Measurements from ENCODE around the gene EML1. TPM values are rescaled to one million over a fixed set of nuclear protein-coding genes. Genes with fewer than 3 reads are reported as not detected.

The EML1 gene
- total RNA-seq, 1 donor from 2014 or later, result 37.6 TPM

DNA sequence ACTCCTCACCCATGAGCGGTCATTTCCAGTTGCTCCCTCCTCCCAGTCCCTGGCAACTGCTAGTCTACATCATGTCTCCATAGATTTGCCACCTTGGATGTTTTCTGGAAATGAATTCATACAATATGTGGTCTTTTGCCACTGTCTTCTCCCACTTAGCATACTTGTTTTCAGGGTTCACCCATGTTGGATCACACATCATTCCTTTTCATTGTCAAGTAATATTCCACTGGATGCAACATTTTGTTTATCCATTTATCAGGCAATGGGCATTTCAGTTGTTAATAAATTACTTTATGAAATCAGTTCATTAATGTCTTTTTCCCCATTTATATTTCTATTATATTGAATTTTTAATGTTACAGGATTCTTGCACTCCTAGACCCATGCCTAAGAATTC lies 64.3 kb downstream of the EML1 start:
- H3K4me3 ChIP-seq (ENCODE audit: low read length in 3 of 3), result no peak overlapping the region
- H3K27ac ChIP-seq (ENCODE audit: low read depth, low read length), result no peak overlapping the region
- H3K9me3 ChIP-seq (ENCODE audit: control insufficient read depth in 3 of 3, low read length in 3 of 3), result no peaks in the 10 kb centered on the region
- no peaks in the 10 kb centered on the region for H3K36me3 ChIP-seq (ENCODE audit: control insufficient read depth in 3 of 3, insufficient read depth in 3 of 3, low read length in 3 of 3)
- H3K9ac ChIP-seq (ENCODE audit: low read depth in 1 of 3, low read length in 3 of 3), result no peak overlapping the region
- peaks cover 9 to 13% (median 12%) of the 10 kb centered on the region in 3 donors for H3K4me1 ChIP-seq (ENCODE audit: control insufficient read depth in 3 of 3, insufficient read depth in 3 of 3, low read length in 3 of 3)
- no peaks in the 10 kb centered on the region for H3K27me3 ChIP-seq (ENCODE audit: control insufficient read depth in 3 of 3, insufficient read depth in 3 of 3, low read length in 3 of 3)

GRCh38 chr14:99860219-99860618 lies 67.0 kb downstream of the EML1 start:
- H3K9me3 ChIP-seq (ENCODE audit: control insufficient read depth in 3 of 3, low read length in 3 of 3), result no peaks in the 10 kb centered on the region
- H3K4me3 ChIP-seq (ENCODE audit: low read length in 3 of 3), result no peak overlapping the region
- no peaks in the 10 kb centered on the region for H3K36me3 ChIP-seq (ENCODE audit: control insufficient read depth in 3 of 3, insufficient read depth in 3 of 3, low read length in 3 of 3)
- peaks cover 0 to under 1% (median 0%) of the 10 kb centered on the region in 3 donors for H3K4me1 ChIP-seq (ENCODE audit: control insufficient read depth in 3 of 3, insufficient read depth in 3 of 3, low read length in 3 of 3)
- no peak overlapping the region for H3K27ac ChIP-seq (ENCODE audit: low read depth, low read length)
- no peaks in the 10 kb centered on the region for H3K27me3 ChIP-seq (ENCODE audit: control insufficient read depth in 3 of 3, insufficient read depth in 3 of 3, low read length in 3 of 3)
- no peak overlapping the region for H3K9ac ChIP-seq (ENCODE audit: low read depth in 1 of 3, low read length in 3 of 3)

DNA sequence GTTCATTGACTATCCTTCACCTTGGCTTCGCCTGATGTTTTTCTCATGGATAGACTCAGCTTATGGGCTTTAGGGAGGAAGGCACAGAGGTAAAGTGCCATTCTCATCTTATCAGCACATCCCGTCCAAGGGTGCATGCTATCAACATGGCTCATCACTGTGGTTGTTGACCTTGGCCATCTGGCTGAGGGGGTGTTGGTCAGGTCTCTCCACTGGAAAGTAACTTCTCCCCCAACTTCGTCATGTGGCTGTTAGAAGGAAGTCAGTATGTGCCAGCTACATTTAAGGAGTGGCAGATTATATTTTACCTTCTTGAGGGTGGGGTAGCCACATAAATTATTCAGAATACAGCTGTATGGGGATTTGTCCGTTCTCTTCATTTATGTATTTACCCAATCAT lies 68.9 kb downstream of the EML1 start:
- no peak overlapping the region for H3K9ac ChIP-seq (ENCODE audit: low read depth in 1 of 3, low read length in 3 of 3)
- peaks cover 0 to 4% (median 3%) of the 10 kb centered on the region in 3 donors for H3K4me1 ChIP-seq (ENCODE audit: control insufficient read depth in 3 of 3, insufficient read depth in 3 of 3, low read length in 3 of 3)
- no peak overlapping the region for H3K4me3 ChIP-seq (ENCODE audit: low read length in 3 of 3)
- H3K9me3 ChIP-seq (ENCODE audit: control insufficient read depth in 3 of 3, low read length in 3 of 3), result no peaks in the 10 kb centered on the region
- no peaks in the 10 kb centered on the region for H3K27me3 ChIP-seq (ENCODE audit: control insufficient read depth in 3 of 3, insufficient read depth in 3 of 3, low read length in 3 of 3)
- no peaks in the 10 kb centered on the region for H3K36me3 ChIP-seq (ENCODE audit: control insufficient read depth in 3 of 3, insufficient read depth in 3 of 3, low read length in 3 of 3)
- no peak overlapping the region for H3K27ac ChIP-seq (ENCODE audit: low read depth, low read length)

DNA sequence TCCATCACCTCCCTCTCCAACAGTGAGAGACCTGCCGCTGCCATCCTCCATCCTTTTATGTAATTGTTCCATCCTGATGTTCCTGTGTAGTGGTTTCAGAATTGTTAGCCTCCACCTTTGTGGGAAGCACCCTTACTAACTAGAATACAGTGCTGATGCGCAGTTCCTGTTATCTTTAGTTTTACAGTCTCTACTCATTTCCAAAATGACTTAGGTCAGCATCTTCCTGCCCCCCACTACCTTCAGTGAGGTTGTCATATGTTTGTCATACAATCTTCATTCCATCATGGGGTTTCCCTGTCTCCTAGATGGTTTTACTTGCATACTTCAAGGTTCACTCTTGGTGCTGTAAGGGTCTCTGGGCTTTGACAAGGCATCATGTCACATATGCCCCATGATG lies 69.8 kb downstream of the EML1 start:
- Histone ChIP-seq H3K36me3 (ENCODE audit: control insufficient read depth in 3 of 3, insufficient read depth in 3 of 3, low read length in 3 of 3) (no peaks in the 10 kb centered on the region), H3K27me3 (ENCODE audit: control insufficient read depth in 3 of 3, insufficient read depth in 3 of 3, low read length in 3 of 3) (no peaks in the 10 kb centered on the region), H3K9ac (ENCODE audit: low read depth in 1 of 3, low read length in 3 of 3) (no peak overlapping the region), H3K27ac (ENCODE audit: low read depth, low read length) (no peak overlapping the region), H3K4me1 (ENCODE audit: control insufficient read depth in 3 of 3, insufficient read depth in 3 of 3, low read length in 3 of 3) (peaks cover 0 to 4% (median 3%) of the 10 kb centered on the region in 3 donors), H3K9me3 (ENCODE audit: control insufficient read depth in 3 of 3, low read length in 3 of 3) (no peaks in the 10 kb centered on the region), H3K4me3 (ENCODE audit: low read length in 3 of 3) (no peak overlapping the region)

DNA sequence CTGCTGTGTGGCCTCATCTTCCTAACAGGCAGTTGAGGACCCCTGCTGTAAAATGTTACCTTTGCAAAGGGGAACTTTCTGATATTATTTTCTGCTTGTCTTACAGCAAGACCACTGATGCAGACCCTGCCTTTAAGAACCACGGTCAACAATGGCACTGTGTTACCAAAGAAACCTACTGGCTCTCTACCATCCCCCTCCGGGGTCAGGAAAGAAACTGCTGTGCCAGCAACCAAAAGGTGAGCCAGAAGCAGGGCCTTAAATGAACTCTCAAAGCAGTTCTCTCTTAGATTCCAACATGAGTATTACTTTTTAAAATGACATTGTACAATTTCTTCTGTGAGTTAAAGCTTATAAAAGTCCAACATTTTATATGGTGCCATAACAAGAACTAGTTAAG lies 72.2 kb downstream of the EML1 start:
- peaks cover 0 to 4% (median 3%) of the 10 kb centered on the region in 3 donors for H3K4me1 ChIP-seq (ENCODE audit: control insufficient read depth in 3 of 3, insufficient read depth in 3 of 3, low read length in 3 of 3)

DNA sequence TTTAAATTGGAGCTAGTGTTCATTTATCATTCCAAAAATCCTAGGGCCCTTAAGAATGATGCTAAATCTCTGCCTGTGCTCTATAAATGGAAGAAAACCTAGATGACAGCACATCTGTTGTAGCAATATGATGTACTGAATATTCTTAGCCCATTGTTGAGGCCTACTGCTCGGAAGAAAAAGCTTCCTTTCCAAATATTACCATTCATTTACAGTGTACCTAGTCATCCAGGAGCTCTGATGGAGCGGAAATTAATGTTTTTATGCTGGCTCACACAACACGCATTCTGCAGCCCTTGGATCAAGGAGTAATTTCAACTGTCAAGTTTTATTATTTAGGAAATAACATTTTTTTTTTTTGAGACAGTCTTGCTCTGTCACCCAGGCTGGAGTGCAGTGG lies 77.4 kb downstream of the EML1 start:
- no peak overlapping the region for H3K4me3 ChIP-seq (ENCODE audit: low read length in 3 of 3)
- H3K9me3 ChIP-seq (ENCODE audit: control insufficient read depth in 3 of 3, low read length in 3 of 3), result no peaks in the 10 kb centered on the region
- H3K27ac ChIP-seq (ENCODE audit: low read depth, low read length), result no peak overlapping the region

More for the DNA sequence above, 72.2 kb downstream of the EML1 start:
- no peaks in the 10 kb centered on the region for H3K27me3 ChIP-seq (ENCODE audit: control insufficient read depth in 3 of 3, insufficient read depth in 3 of 3, low read length in 3 of 3)
- H3K4me3 ChIP-seq (ENCODE audit: low read length in 3 of 3), result no peak overlapping the region
- H3K27ac ChIP-seq (ENCODE audit: low read depth, low read length), result no peak overlapping the region
- H3K9me3 ChIP-seq (ENCODE audit: control insufficient read depth in 3 of 3, low read length in 3 of 3), result no peaks in the 10 kb centered on the region
- H3K9ac ChIP-seq (ENCODE audit: low read depth in 1 of 3, low read length in 3 of 3), result no peak overlapping the region
- H3K36me3 ChIP-seq (ENCODE audit: control insufficient read depth in 3 of 3, insufficient read depth in 3 of 3, low read length in 3 of 3), result no peaks in the 10 kb centered on the region

DNA sequence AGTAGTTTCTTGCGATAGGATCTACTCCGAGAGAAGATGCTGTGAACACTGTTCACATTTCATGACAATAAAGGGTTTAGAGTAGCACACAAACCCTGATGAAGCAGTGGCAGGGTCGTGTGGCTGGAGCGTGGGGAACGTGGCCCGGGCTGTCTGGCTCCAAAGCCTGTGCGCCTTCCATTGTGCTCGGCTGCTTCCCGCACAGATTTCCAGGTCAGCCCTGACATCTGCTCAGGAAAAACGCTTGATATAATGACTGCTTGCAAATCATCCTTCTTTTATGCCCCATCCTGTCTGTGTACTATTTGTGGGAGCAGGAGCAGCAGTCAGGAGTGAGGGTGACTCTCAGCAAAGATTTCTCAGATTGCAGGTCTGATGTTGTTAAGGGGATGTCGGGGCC lies 78.6 kb downstream of the EML1 start:
- Histone ChIP-seq H3K4me1 (ENCODE audit: control insufficient read depth in 3 of 3, insufficient read depth in 3 of 3, low read length in 3 of 3) (peaks cover 0 to 8% (median 4%) of the 10 kb centered on the region in 3 donors), H3K27ac (ENCODE audit: low read depth, low read length) (no peak overlapping the region), H3K4me3 (ENCODE audit: low read length in 3 of 3) (no peak overlapping the region)

More for the DNA sequence above, 77.4 kb downstream of the EML1 start:
- H3K4me1 ChIP-seq (ENCODE audit: control insufficient read depth in 3 of 3, insufficient read depth in 3 of 3, low read length in 3 of 3), result peaks cover 0 to 3% (median 0%) of the 10 kb centered on the region in 3 donors
- no peaks in the 10 kb centered on the region for H3K27me3 ChIP-seq (ENCODE audit: control insufficient read depth in 3 of 3, insufficient read depth in 3 of 3, low read length in 3 of 3)
- no peaks in the 10 kb centered on the region for H3K36me3 ChIP-seq (ENCODE audit: control insufficient read depth in 3 of 3, insufficient read depth in 3 of 3, low read length in 3 of 3)
- H3K9ac ChIP-seq (ENCODE audit: low read depth in 1 of 3, low read length in 3 of 3), result no peak overlapping the region

DNA sequence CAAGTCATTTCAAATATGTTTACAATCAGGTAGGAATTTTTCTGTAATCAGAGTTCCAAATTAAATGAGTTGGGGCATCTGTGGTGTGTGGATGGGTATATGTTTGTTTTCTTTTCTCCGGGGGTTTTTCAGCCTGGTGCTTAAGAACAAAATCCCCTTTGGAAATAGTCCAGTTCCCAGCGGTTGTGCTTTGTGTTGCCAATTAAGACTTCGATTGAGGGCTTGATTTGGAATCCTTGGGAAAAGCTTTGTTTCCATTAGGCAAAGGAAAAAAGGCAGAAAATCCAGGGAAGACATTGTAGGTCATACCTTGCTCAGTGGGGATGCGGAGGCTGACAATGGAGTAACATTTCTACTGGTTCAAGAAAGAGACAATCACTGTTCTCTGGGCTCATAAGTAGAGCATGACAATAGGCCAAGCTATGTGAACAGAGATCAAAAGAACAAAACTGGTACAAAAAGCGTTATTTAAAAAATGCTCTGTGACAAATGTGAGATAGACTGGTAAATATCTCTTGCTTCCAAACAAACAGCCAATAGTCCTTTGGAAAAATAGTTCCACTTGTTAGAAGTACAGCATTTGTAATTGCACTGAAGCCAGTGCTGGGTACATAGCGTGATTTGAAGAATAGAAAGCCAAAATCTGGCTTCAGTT lies 79.7 kb downstream of the EML1 start:
- Histone ChIP-seq H3K4me3 (ENCODE audit: low read length in 3 of 3) (no peak overlapping the region), H3K27ac (ENCODE audit: low read depth, low read length) (no peak overlapping the region), H3K9ac (ENCODE audit: low read depth in 1 of 3, low read length in 3 of 3) (no peak overlapping the region), H3K9me3 (ENCODE audit: control insufficient read depth in 3 of 3, low read length in 3 of 3) (no peaks in the 10 kb centered on the region), H3K27me3 (ENCODE audit: control insufficient read depth in 3 of 3, insufficient read depth in 3 of 3, low read length in 3 of 3) (no peaks in the 10 kb centered on the region), H3K36me3 (ENCODE audit: control insufficient read depth in 3 of 3, insufficient read depth in 3 of 3, low read length in 3 of 3) (no peaks in the 10 kb centered on the region), H3K4me1 (ENCODE audit: control insufficient read depth in 3 of 3, insufficient read depth in 3 of 3, low read length in 3 of 3) (peaks cover 0 to 8% (median 4%) of the 10 kb centered on the region in 3 donors)

More for the DNA sequence above, 78.6 kb downstream of the EML1 start:
- no peaks in the 10 kb centered on the region for H3K36me3 ChIP-seq (ENCODE audit: control insufficient read depth in 3 of 3, insufficient read depth in 3 of 3, low read length in 3 of 3)
- no peaks in the 10 kb centered on the region for H3K27me3 ChIP-seq (ENCODE audit: control insufficient read depth in 3 of 3, insufficient read depth in 3 of 3, low read length in 3 of 3)
- no peak overlapping the region for H3K9ac ChIP-seq (ENCODE audit: low read depth in 1 of 3, low read length in 3 of 3)
- no peaks in the 10 kb centered on the region for H3K9me3 ChIP-seq (ENCODE audit: control insufficient read depth in 3 of 3, low read length in 3 of 3)

DNA sequence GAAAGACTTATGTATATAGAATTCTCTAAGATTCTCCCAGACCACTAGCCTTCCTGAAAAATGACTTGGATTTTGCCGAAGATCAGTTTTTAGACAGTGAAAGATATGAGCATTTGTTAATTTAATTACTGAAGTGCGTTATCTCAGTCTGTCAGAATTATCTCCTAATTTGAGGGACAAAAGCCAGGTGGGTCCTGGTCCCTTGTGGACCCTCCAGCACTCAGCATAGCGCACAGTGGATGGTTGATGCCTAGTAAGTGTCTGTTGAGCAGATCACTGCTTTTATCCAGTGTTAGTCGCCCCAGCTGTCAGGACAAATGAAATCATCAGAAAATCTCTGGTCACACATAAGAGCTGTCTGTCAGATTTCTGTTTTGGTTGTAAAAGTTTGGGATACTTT lies 80.4 kb downstream of the EML1 start:
- Histone ChIP-seq H3K36me3 (ENCODE audit: control insufficient read depth in 3 of 3, insufficient read depth in 3 of 3, low read length in 3 of 3) (peaks cover 0 to 4% (median 0%) of the 10 kb centered on the region in 3 donors), H3K27ac (ENCODE audit: low read depth, low read length) (no peak overlapping the region), H3K4me1 (ENCODE audit: control insufficient read depth in 3 of 3, insufficient read depth in 3 of 3, low read length in 3 of 3) (peaks cover 0 to 8% (median 4%) of the 10 kb centered on the region in 3 donors), H3K9ac (ENCODE audit: low read depth in 1 of 3, low read length in 3 of 3) (no peak overlapping the region), H3K9me3 (ENCODE audit: control insufficient read depth in 3 of 3, low read length in 3 of 3) (no peaks in the 10 kb centered on the region), H3K27me3 (ENCODE audit: control insufficient read depth in 3 of 3, insufficient read depth in 3 of 3, low read length in 3 of 3) (no peaks in the 10 kb centered on the region), H3K4me3 (ENCODE audit: low read length in 3 of 3) (no peak overlapping the region)

DNA sequence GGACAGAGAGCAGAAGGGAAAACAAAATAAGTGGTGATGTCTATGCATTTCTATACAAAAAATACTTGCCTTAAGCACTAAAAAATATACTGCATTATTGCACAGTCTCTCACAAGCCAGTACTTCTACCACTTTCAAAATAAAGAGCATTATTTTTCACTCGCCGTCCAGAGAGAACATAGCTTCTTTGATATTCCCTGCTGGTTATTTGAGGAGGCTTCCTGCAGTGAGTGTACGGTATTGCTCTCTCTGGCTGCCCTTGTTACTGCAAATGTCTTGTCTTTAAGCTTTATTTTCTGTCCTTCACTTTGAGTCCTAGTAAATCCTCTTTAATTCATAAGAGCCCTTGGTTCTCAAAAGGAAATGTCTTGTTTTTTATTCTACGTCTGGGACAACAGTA lies 81.1 kb downstream of the EML1 start:
- no peaks in the 10 kb centered on the region for H3K9me3 ChIP-seq (ENCODE audit: control insufficient read depth in 3 of 3, low read length in 3 of 3)
- H3K4me3 ChIP-seq (ENCODE audit: low read length in 3 of 3), result no peak overlapping the region
- H3K27me3 ChIP-seq (ENCODE audit: control insufficient read depth in 3 of 3, insufficient read depth in 3 of 3, low read length in 3 of 3), result no peaks in the 10 kb centered on the region
- no peak overlapping the region for H3K27ac ChIP-seq (ENCODE audit: low read depth, low read length)
- peaks cover 0 to 8% (median 4%) of the 10 kb centered on the region in 3 donors for H3K4me1 ChIP-seq (ENCODE audit: control insufficient read depth in 3 of 3, insufficient read depth in 3 of 3, low read length in 3 of 3)
- H3K36me3 ChIP-seq (ENCODE audit: control insufficient read depth in 3 of 3, insufficient read depth in 3 of 3, low read length in 3 of 3), result peaks cover 0 to 6% (median 0%) of the 10 kb centered on the region in 3 donors
- H3K9ac ChIP-seq (ENCODE audit: low read depth in 1 of 3, low read length in 3 of 3), result no peak overlapping the region
